Measurements from ENCODE around the gene C7orf57.
A peak's percentile ranks its signal among the peaks of the same experiment; 100 is the strongest.
"Not testable (repeated sequence)": the region's sequence is repeated elsewhere in the genome, so short reads cannot be mapped to it uniquely, and the experiment has no call there.

Gene C7orf57

DNA sequence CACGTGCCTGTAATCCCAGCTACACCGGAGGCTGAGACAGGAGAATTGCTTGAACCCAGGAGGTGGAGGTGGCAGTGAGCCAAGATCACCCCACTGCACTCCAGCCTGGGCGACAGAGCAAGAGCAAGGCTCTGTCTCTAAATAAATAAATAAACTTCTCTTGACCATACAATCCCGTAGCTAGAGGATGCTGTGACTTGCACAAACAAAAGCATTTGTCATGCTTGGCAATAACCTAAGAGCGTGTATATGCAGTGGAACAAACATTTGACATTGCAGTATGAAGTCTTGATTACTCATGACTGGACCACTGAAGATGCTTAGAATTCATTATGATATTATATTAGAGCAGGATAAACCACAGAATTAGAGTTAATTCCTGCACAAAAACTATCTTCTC, 1.4 kb upstream of the C7orf57 start:
- DNase-seq: no peak

DNA sequence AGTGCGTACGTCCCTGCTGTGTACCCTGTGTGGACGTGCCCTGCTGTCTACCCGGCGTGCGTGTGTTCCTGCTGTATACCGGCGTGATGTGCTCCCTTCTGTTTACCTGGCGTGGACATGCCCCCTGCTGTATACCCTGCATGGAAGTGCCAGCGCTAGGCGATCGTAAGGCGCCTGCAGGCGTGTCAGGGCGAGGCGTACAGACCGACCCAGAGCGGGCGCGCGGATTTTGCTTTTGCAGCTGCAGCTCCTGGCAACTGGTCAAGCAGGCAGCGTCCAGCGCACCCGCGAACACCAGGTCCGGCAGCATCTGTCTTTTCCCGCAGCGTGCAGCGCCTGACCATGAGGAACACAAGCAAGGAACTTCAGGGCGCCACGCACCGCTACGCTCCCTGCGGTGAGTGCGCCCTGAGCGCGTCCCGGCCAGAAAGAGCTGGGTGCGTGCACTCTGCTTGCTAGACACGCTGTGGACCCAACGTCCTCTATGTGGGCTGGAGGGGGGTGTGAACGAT, 680 bp downstream of the C7orf57 start:
- peak in 2 of 56 donors; percentile 5 to 31 for DNase-seq

GRCh38 chr7:48038815-48039506, 3.6 kb downstream of the C7orf57 start:
- no peak for DNase-seq

DNA sequence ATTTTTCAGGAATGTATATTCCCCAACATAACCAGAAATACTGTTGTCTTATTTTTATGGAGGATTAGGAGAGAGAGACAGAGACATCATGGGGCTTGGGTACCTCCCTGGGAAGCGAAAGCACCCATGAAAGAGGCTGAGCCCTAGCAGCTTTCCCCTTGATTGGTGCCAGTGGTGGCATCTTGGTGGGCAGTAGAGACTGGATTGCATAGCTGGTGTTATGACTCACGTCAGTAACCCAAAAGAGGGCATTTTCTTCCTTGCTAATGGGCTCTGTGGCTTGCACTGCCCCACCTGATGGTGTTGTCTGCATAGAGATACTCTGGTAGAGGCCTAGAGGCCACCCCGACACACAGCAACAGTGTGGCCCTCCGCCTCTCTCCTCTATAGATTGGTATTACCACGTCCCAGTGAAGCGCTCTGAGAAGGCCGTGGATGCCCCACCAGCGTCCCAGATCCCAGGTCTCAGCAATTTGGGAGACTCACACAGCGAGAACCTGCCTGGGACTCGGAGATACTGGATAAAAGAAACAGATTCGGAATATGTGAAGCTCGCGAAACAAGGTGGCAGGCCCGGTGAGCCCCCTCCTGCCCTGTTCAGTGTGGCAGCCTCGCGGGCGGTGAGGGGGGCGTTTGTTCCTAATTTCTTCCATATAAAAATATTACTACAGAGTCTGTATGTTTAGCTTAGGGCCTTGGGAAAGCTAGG, 5.8 kb downstream of the C7orf57 start:
- DNase-seq: no peak

DNA sequence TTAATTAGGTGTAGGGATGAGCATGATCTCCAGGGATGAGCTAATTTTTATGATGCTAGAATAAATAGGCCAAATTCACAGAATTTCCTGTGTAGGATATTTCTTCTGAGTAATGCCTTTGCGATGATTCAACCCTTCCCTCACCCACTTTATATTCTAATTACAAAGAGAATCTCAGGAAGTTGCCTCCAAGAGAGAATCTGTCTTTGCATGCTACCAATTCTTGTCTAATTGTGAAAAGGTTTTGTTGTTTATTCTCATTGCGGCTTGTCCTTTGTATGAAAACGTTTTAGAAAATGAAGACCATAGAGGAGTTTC, 6.3 kb downstream of the C7orf57 start:
- DNase-seq: no peak

- DNase-seq: no peak
These were observed 6.9 kb downstream of the C7orf57 start for GRCh38 chr7:48042216-48042615.

- DNase-seq: no peak
These were observed 7.3 kb downstream of the C7orf57 start for GRCh38 chr7:48042636-48043035.

GRCh38 chr7:48045195-48045765, 9.9 kb downstream of the C7orf57 start:
- DNase-seq: no peak

DNA sequence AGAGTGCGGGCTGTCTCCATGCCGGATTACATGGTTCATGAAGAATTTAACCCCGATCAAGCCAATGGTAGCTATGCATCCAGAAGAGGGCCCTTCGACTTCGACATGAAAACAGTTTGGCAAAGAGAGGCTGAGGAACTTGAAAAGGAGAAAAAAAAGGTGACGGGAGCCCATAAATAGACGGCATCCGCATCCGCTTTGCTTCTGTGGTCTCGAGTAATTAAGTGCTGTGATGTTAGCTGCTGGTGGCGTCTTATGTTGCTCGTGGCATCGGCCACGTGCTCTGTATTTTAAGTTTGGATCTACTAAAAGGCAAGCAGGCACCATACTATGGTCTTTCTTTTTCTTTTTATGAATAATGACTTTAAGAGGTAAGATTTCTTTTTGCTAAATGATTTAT, 11.1 kb downstream of the C7orf57 start:
- DNase-seq: no peak

- DNase-seq: no peak
These were observed 12.8 kb downstream of the C7orf57 start for GRCh38 chr7:48048113-48048512.

DNA sequence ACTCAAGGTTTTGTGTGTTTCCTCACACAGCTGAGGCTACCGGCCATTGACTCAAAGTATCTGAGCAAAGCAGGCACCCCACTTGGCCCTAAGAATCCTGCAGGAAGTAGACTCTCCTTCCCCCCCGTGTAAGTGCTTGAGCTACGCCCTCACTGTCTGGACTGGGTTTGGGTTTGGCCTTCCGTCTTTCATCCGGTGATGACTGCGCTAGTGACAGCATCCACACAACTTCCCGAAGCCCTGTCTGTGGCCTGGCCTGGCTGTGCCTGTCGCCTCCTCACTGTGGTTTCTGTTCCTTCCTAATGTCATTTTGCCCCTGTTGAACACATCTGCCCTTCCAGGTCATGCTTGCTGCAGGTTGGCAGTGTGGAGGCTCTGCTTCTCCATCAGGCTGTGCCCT, 14.5 kb downstream of the C7orf57 start:
- DNase-seq: peak in 1 of 56 donors; percentile 6

GRCh38 chr7:48052748-48053147, 17.4 kb downstream of the C7orf57 start:
- no peak for DNase-seq

DNA sequence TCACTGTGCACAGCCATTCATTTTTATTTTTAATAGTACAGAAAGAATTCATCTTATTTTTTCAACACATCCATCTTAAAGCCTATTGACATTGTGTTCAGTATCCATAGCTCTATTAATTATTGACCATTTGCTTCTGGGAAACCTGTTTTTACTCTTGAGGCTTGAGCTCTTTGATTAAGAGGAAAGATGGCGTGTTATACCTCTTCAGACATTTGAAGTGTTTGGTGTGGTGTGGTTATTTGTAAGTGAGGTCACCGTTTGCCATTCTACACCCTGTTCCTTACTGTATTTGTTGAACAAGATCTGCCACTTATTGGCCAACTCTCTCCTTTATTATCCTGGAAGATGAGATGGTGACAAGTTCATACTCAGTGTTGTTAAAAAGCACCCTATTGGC, 18.4 kb downstream of the C7orf57 start:
- DNase-seq: no peak

DNA sequence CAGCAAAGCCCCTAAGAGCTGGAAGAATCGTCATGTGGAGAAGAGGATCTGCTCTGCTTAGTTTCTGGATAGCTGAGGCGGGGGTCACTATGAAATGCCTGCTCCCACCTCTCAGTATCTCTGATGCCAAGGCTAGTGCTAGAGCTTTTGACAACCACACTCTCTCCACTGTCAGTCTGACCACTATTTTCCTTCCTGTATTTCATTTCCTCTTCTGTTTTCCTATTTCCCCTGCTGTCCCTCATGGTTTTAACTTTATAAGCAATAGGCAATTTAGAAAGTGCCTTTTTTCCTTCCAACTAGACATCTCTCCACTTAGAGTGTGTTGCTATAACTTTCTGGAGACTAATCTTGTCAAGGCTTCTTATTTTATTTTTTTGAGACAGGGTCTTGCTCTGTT, 23.6 kb downstream of the C7orf57 start:
- DNase-seq: no peak

DNA sequence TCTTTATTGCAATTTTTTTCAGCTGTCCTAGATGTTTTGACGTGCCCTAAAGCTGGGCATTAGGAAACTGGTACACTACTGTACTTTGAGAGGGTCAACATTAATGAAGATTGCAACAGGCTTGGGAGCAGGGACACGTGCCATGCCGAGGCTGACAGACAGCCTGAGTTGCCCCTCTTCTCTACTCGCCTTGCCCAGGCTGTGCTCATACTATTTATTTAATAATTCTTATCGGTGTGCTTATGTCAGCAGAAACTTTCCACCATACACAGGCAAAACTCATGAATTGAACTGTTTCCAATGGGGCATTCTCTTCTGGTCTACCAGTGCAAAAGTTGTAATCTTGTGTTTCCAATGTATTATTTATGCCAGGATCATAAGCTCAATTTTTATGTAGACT, 24.4 kb downstream of the C7orf57 start:
- no peak for DNase-seq

GRCh38 chr7:48063985-48064384, 28.6 kb downstream of the C7orf57 start:
- no peak for DNase-seq

DNA sequence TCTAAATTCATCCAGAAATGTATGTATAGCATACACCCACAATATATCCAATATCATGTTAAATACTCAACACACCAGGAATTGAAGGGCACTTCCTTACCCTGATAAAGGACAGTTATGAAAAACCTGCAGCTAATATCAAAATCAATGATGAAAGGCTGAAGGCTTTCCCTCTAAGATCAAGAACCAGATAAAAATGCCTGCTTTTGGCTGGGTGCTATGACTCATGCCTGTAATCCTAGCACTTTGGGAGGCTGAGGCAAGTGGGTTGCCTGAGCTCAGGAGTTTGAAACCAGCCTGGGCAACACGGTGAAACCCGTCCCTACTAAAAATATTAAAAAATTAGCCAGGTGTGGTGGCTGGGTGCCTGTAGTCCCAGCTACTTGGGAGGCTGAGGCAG, 32.1 kb downstream of the C7orf57 start:
- no peak for DNase-seq

- DNase-seq: no peak
These were observed 38.9 kb downstream of the C7orf57 start for GRCh38 chr7:48074204-48074654.

- no peak for DNase-seq
These were observed 42.1 kb downstream of the C7orf57 start for GRCh38 chr7:48077423-48077822.

DNA sequence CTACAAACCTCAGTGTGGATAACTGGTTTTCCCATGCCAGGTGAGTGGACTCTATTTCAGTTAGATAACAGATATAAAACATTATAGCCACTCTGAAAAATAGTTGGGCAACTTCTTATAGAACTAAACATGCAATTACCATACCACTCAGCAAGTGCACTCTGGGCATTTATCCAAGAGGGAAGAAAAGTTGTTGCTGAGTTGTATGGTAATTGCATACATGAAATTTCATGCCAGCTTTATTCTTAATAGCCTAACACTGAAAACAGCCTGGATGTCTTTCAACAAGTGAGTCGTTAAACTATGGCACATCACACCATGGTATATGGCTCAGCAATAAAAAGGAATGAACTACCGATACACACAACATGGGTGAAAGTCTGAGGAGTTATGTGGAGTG, 43.1 kb downstream of the C7orf57 start:
- no peak for DNase-seq

DNA sequence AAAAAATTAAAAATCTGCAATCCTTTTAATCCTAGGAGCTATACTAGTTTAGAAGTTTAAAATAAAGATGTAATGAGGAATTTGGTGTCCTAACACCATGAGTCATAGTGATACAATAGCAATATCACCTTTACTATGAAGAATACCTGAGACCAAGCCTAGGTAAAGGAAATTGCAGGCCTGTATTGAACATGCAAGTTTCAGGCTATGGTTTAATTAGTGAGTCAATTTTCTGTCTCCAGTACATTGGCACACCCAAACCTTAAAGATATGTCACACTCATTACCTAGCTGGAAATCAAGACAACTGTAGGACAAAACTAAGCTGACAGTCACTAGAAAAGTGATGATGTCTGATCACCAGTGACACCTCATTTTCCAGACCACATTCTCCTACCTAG, 47.0 kb downstream of the C7orf57 start:
- DNase-seq: not testable (repeated sequence)

DNA sequence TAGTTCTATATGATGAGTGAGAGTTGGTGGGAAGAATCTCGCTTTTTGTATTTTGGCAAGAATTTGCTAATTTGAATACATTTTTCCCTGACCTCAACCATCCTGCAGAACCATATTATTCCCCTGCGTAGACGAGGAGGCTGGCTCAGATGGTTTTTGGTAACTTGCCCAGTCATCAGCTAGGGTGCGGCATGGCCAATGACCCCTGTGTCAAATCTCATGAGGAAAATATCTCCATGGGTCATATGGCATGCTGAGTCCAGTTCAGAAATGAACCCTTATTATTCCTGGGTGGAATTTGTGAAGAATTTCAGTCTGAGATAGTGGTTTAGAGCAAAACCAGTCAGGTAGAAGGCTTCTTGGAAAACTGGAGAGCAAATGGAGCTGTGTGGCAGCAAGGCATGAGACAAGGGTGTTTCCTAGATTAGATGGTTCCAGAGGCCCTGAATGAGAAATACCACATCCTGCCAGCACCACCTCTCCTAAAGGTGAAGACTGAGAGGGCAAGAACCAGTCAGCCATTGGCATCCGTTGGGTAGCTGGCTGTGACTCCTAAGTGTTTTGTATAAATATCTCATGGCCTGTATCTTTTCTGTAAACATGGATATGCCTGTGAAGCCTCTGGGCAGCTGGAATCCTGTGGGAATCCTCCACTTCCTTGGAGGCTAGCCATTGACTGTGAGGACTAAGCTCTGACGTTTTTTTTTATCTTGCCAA, 47.9 kb downstream of the C7orf57 start:
- DNase-seq: no peak

All from nucleus accumbens (tissue), 56 donors.